GM12801 (cell line): Measurements from ENCODE around the gene PRPF31.

Source experiments
- CTCF ChIP-seq: IDR thresholded peaks from one replicate; pipeline ENCODE4 v1.5.1; 2011; ENCODE audit warnings: control low read depth; ENCODE audit not compliant: insufficient read length; ENCODE audit errors: extremely low read depth

The PRPF31 gene

GRCh38 chr19:54156953-54157352 lies 41.4 kb downstream of the PRPF31 start:
- no peak for TF ChIP-seq CTCF

DNA sequence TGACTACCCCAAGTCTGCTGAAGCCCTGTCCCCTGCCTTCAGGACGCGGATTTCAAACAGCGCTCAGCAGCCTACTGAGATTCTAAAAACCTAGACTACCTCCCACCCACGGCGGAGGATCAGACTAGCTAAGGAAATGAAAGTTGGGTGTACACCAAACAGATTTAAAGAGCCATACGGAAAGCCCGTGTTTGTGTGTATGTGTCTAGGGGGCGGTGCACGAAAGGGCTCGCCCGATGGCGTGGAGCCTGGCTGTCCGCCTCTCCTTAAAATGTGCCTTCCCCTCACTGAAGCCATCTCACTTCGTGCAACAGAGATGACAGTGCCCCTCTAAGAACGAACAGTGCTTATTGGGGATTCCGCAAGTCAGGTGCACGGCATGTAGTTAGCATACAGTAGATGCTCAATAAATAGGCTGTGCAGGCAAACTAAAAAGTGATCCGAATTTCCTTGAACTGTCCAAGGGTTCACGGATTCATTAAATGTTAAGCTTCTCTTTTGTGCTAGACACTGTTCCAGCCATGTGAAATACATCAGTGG lies 43.3 kb downstream of the PRPF31 start:
- no peak for TF ChIP-seq CTCF

- TF ChIP-seq CTCF, result no peak
Observed at GRCh38 chr19:54159352-54160181, 44.0 kb downstream of the PRPF31 start, which contains the start of gene LENG1. TSS of gene LENG1 (minus strand) at chr19:54159721. CDS start at chr19:54159695, 26 bp downstream.

- TF ChIP-seq CTCF, result no peak
Observed at GRCh38 chr19:54160182-54160811, 44.7 kb downstream of the PRPF31 start.

- no peak for TF ChIP-seq CTCF
Observed at GRCh38 chr19:54160854-54161253, 45.3 kb downstream of the PRPF31 start.

DNA sequence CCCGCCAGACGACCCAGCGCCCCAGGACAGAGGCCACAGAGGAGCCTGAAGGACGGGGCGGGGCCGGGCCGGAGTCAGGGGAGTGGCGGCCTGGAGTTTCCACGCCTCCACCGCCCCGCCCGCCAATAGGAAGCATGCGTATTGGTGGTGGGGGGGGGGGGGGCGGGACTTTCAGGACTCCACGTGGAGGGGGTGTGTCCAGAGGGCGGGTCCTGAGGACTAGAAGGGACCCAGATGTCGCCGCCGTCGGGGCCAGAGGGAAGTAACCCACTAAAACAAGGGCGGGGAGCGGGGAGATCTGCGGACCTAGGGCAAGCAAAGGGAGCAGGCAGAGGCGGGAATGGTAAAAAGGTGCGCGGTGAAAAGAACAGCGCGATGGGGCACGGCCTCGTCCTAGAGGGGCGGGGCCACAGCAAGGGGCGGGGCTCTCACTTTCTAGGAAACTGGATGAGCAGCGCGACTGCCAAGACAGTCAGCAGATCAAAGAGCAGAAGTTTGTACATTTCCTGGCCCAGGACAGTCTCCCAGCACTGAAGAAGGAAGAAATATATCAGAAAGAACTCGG lies 46.8 kb downstream of the PRPF31 start:
- TF ChIP-seq CTCF, result no peak

DNA sequence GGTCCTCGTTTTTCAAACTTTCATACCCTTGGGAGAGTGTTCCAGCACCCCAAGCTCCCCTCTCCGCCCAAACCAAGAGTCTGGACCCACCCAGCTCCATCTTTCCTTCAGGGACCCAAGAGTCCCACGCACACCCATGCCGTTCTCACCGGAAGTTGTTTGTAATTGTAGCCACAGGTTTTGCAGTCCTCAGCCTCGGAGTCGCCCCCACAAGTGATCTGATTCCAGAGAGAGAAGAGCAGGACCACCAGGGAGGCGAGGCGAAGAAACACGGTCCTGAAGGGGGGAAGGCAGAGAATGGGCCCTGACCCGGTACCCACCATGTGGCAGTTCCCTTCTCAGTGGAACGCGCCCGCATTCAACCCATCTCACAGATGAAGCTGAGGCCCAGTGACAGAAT lies 47.3 kb downstream of the PRPF31 start:
- TF ChIP-seq CTCF, result no peak
